ENCODE data around the gene SH3TC1.

The SH3TC1 gene

GRCh38 chr4:8180310-8181093 lies 18.6 kb upstream of the SH3TC1 start:
- no peak for DNase-seq (ENCODE audit: low read depth in 1 of 2, low spot score in 1 of 2)

- no peak for DNase-seq (ENCODE audit: low read depth in 1 of 2, low spot score in 1 of 2)
Measured at GRCh38 chr4:8181119-8181518, 18.0 kb upstream of the SH3TC1 start.

- DNase-seq (ENCODE audit: low read depth in 1 of 2, low spot score in 1 of 2), result no peak
Measured at GRCh38 chr4:8181844-8182243, 17.2 kb upstream of the SH3TC1 start.

GRCh38 chr4:8182294-8182693 lies 16.8 kb upstream of the SH3TC1 start:
- DNase-seq (ENCODE audit: low read depth in 1 of 2, low spot score in 1 of 2), result no peak

GRCh38 chr4:8182858-8183725 lies 16.0 kb upstream of the SH3TC1 start:
- no peak for DNase-seq (ENCODE audit: low read depth in 1 of 2, low spot score in 1 of 2)

GRCh38 chr4:8184061-8184460 lies 15.0 kb upstream of the SH3TC1 start:
- DNase-seq (ENCODE audit: low read depth in 1 of 2, low spot score in 1 of 2), result no peak

GRCh38 chr4:8185295-8185694 lies 13.8 kb upstream of the SH3TC1 start:
- no peak for DNase-seq (ENCODE audit: low read depth in 1 of 2, low spot score in 1 of 2)

GRCh38 chr4:8185930-8186329 lies 13.2 kb upstream of the SH3TC1 start:
- no peak for DNase-seq (ENCODE audit: low read depth in 1 of 2, low spot score in 1 of 2)

GRCh38 chr4:8188085-8188484 lies 11.0 kb upstream of the SH3TC1 start:
- no peak for DNase-seq (ENCODE audit: low read depth in 1 of 2, low spot score in 1 of 2)

- DNase-seq (ENCODE audit: low read depth in 1 of 2, low spot score in 1 of 2), result no peak
Measured at GRCh38 chr4:8188743-8189550, 10.1 kb upstream of the SH3TC1 start.

- DNase-seq (ENCODE audit: low read depth in 1 of 2, low spot score in 1 of 2), result no peak
Measured at GRCh38 chr4:8189551-8190466, 9.3 kb upstream of the SH3TC1 start.

- no peak for DNase-seq (ENCODE audit: low read depth in 1 of 2, low spot score in 1 of 2)
Measured at GRCh38 chr4:8191136-8191747, 7.8 kb upstream of the SH3TC1 start.

GRCh38 chr4:8192748-8193738 lies 6.0 kb upstream of the SH3TC1 start:
- DNase-seq (ENCODE audit: low read depth in 1 of 2, low spot score in 1 of 2), result no peak

- no peak for DNase-seq (ENCODE audit: low read depth in 1 of 2, low spot score in 1 of 2)
Measured at GRCh38 chr4:8194306-8195242, 4.5 kb upstream of the SH3TC1 start.

- DNase-seq (ENCODE audit: low read depth in 1 of 2, low spot score in 1 of 2), result no peak
Measured at GRCh38 chr4:8195431-8195830, 3.7 kb upstream of the SH3TC1 start.

GRCh38 chr4:8195841-8196458 lies 3.1 kb upstream of the SH3TC1 start:
- no peak for DNase-seq (ENCODE audit: low read depth in 1 of 2, low spot score in 1 of 2)

- no peak for DNase-seq (ENCODE audit: low read depth in 1 of 2, low spot score in 1 of 2)
Measured at GRCh38 chr4:8197521-8197920, 1.6 kb upstream of the SH3TC1 start.
